Colon (tissue), 2 donors: ENCODE measurements around the gene SMNDC1.
"Not testable (repeated sequence)": the region's sequence is repeated elsewhere in the genome, so short reads cannot be mapped to it uniquely, and the experiment has no call there.

Experiments
- FAIRE-seq: peaks from 2 replicates; lab custom pipeline; 2012; peaks lifted over from hg19 to GRCh38; lab: Jason Lieb, UNC
- donor health status: control.
- donor health status: control.

The SMNDC1 gene

GRCh38 chr10:110279407-110279986 lies 25.2 kb downstream of the SMNDC1 start:
- FAIRE-seq, result peak; percentile 90

- FAIRE-seq, result no peak
Observed at GRCh38 chr10:110278562-110279406, 25.9 kb downstream of the SMNDC1 start.

- FAIRE-seq, result no peak
Observed at GRCh38 chr10:110277591-110277990, 27.1 kb downstream of the SMNDC1 start.

GRCh38 chr10:110276603-110277002 lies 28.1 kb downstream of the SMNDC1 start:
- no peak for FAIRE-seq

GRCh38 chr10:110275128-110275729 lies 29.5 kb downstream of the SMNDC1 start:
- FAIRE-seq, result no peak

GRCh38 chr10:110274647-110275046 lies 30.1 kb downstream of the SMNDC1 start:
- FAIRE-seq, result no peak

GRCh38 chr10:110274072-110274627 lies 30.6 kb downstream of the SMNDC1 start:
- FAIRE-seq, result no peak

- no peak for FAIRE-seq
Observed at GRCh38 chr10:110273474-110273873, 31.2 kb downstream of the SMNDC1 start.

- not testable (repeated sequence) for FAIRE-seq
Observed at GRCh38 chr10:110272995-110273394, 31.7 kb downstream of the SMNDC1 start.

GRCh38 chr10:110269374-110270318 lies 35.1 kb downstream of the SMNDC1 start:
- FAIRE-seq, result peak; percentile 70

GRCh38 chr10:110268971-110269370 lies 35.7 kb downstream of the SMNDC1 start:
- no peak for FAIRE-seq

- no peak for FAIRE-seq
Observed at GRCh38 chr10:110268442-110268841, 36.3 kb downstream of the SMNDC1 start.

- no peak for FAIRE-seq
Observed at GRCh38 chr10:110267276-110267675, 37.4 kb downstream of the SMNDC1 start.

- FAIRE-seq, result no peak
Observed at GRCh38 chr10:110265573-110266193, 39.0 kb downstream of the SMNDC1 start.

GRCh38 chr10:110263164-110263563 lies 41.6 kb downstream of the SMNDC1 start:
- FAIRE-seq, result no peak

GRCh38 chr10:110260746-110261477 lies 43.8 kb downstream of the SMNDC1 start:
- no peak for FAIRE-seq

GRCh38 chr10:110259317-110259716 lies 45.4 kb downstream of the SMNDC1 start:
- FAIRE-seq, result no peak

GRCh38 chr10:110258542-110258941 lies 46.2 kb downstream of the SMNDC1 start:
- FAIRE-seq, result no peak

GRCh38 chr10:110254467-110254866 lies 50.3 kb downstream of the SMNDC1 start:
- no peak for FAIRE-seq

GRCh38 chr10:110252151-110252550 lies 52.6 kb downstream of the SMNDC1 start:
- no peak for FAIRE-seq

- peak; percentile 18 for FAIRE-seq
Observed at GRCh38 chr10:110251392-110251791, 53.3 kb downstream of the SMNDC1 start.
